ENCODE data around the gene DCXR. TPM values are rescaled to one million over a fixed set of nuclear protein-coding genes. Genes with fewer than 3 reads are reported as not detected.

The DCXR gene
- total and polyA plus RNA-seq, 2 of the 13 experiments (the other 11 are each of a cell fraction or from before 2014, with no cell fraction given) = 287 to 311 TPM

DNA sequence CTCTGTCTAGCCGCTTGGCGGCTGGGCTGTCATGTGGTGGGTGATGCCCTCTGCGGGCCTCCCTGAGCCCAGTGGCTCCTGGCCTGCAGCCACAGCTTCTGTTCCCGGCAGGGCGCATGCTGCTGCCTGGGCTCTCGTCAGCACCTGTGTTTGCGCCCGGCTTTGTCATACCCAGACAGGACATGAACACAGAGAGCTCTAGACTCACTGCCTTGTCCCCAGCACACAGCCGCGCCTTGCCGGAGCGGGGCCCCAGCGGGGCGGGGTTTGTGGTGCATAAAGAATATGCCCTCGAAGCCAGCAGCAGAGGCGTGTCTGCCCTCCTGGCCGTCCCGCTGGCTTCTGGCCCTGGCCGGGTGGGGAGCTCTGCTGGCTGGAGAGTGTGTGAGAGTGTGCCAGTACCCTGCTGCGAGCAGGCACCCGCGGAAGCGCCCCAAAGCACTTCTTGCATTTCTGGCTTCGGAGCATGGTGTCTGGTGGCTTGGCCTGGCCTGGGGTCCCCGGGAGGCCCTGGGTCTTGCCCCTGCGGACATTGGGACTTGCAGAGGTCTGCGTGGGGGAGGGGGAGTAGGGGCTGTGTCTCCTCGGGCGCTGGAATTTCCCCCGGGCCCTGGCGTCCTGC lies 45.7 kb downstream of the DCXR start (continued):
- TF ChIP-seq, protein P1, sequence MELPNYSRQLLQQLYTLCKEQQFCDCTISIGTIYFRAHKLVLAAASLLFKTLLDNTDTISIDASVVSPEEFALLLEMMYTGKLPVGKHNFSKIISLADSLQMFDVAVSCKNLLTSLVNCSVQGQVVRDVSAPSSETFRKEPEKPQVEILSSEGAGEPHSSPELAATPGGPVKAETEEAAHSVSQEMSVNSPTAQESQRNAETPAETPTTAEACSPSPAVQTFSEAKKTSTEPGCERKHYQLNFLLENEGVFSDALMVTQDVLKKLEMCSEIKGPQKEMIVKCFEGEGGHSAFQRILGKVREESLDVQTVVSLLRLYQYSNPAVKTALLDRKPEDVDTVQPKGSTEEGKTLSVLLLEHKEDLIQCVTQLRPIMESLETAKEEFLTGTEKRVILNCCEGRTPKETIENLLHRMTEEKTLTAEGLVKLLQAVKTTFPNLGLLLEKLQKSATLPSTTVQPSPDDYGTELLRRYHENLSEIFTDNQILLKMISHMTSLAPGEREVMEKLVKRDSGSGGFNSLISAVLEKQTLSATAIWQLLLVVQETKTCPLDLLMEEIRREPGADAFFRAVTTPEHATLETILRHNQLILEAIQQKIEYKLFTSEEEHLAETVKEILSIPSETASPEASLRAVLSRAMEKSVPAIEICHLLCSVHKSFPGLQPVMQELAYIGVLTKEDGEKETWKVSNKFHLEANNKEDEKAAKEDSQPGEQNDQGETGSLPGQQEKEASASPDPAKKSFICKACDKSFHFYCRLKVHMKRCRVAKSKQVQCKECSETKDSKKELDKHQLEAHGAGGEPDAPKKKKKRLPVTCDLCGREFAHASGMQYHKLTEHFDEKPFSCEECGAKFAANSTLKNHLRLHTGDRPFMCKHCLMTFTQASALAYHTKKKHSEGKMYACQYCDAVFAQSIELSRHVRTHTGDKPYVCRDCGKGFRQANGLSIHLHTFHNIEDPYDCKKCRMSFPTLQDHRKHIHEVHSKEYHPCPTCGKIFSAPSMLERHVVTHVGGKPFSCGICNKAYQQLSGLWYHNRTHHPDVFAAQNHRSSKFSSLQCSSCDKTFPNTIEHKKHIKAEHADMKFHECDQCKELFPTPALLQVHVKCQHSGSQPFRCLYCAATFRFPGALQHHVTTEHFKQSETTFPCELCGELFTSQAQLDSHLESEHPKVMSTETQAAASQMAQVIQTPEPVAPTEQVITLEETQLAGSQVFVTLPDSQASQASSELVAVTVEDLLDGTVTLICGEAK (IDR thresholded peaks at IDR 0.05) = no peak
- TF ChIP-seq, protein P1 (CRISPR knock-in tag; IDR thresholded peaks at IDR 0.05) = peak; percentile 93
- TF ChIP-seq HOXA9 (CRISPR knock-in tag; IDR thresholded peaks at IDR 0.05; ENCODE audit: borderline replicate concordance) = peak; percentile 84; the same call in 1 of the 2 replicates
- peak; percentile 69; the same call in 1 of the 2 replicates for TF ChIP-seq KMT2A (CRISPR knock-in tag; IDR thresholded peaks at IDR 0.05)
- TF ChIP-seq ZNF326 (CRISPR knock-in tag; IDR thresholded peaks at IDR 0.05; ENCODE audit: borderline replicate concordance) = peak; percentile 30; the same call in 1 of the 2 replicates
- TF ChIP-seq KDM5B (CRISPR knock-in tag; IDR thresholded peaks at IDR 0.05; ENCODE audit: borderline replicate concordance) = peak; percentile 85; the same call in 1 of the 2 replicates
- TF ChIP-seq ZNF780A (CRISPR knock-in tag; IDR thresholded peaks at IDR 0.05) = no peak; the same call in none of the 2 replicates
- TF ChIP-seq ZNF350 (CRISPR knock-in tag; IDR thresholded peaks at IDR 0.05; ENCODE audit: borderline replicate concordance, low read depth) = peak; percentile 76
- no peak for TF ChIP-seq NFE2L1 (CRISPR knock-in tag; IDR thresholded peaks at IDR 0.05; ENCODE audit: borderline replicate concordance)
- peak; percentile 78 for TF ChIP-seq SOX13 (IDR thresholded peaks at IDR 0.05)
- peak in 1 of 2 experiments; percentile 78; a peak in 2 of 4 replicates for TF ChIP-seq SOX13 (CRISPR knock-in tag; conservative IDR thresholded peaks at IDR 0.05 in 1 of 2, IDR thresholded peaks at IDR 0.05 in 1 of 2)
- peak; percentile 84 for TF ChIP-seq SP5 (CRISPR knock-in tag; IDR thresholded peaks at IDR 0.05; ENCODE audit: borderline replicate concordance, low read depth)
- TF ChIP-seq, protein P2, sequence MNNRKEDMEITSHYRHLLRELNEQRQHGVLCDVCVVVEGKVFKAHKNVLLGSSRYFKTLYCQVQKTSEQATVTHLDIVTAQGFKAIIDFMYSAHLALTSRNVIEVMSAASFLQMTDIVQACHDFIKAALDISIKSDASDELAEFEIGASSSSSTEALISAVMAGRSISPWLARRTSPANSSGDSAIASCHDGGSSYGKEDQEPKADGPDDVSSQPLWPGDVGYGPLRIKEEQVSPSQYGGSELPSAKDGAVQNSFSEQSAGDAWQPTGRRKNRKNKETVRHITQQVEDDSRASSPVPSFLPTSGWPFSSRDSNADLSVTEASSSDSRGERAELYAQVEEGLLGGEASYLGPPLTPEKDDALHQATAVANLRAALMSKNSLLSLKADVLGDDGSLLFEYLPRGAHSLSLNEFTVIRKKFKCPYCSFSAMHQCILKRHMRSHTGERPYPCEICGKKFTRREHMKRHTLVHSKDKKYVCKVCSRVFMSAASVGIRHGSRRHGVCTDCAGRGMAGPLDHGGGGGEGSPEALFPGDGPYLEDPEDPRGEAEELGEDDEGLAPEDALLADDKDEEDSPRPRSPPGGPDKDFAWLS (CRISPR knock-in tag; IDR thresholded peaks at IDR 0.05; ENCODE audit: borderline replicate concordance) = no peak; the same call in 1 of the 2 replicates
- TF ChIP-seq NFIB (CRISPR knock-in tag; IDR thresholded peaks at IDR 0.05; ENCODE audit: borderline replicate concordance) = no peak
- TF ChIP-seq ZNF329 (CRISPR knock-in tag; IDR thresholded peaks at IDR 0.05; ENCODE audit: low read depth) = no peak; the same call in 1 of the 2 replicates
- TF ChIP-seq, protein P3, sequence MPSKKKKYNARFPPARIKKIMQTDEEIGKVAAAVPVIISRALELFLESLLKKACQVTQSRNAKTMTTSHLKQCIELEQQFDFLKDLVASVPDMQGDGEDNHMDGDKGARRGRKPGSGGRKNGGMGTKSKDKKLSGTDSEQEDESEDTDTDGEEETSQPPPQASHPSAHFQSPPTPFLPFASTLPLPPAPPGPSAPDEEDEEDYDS (CRISPR knock-in tag; IDR thresholded peaks at IDR 0.05) = peak; percentile 97
- 0 out of 2 replicates have a peak, but pooled peaks have one; percentile 61 for TF ChIP-seq ZMYM2 (CRISPR knock-in tag; IDR thresholded peaks at IDR 0.05)
- TF ChIP-seq PHF20 (CRISPR knock-in tag; IDR thresholded peaks at IDR 0.05) = peak; percentile 13; the same call in 1 of the 2 replicates
- TF ChIP-seq CC2D1A (CRISPR knock-in tag; IDR thresholded peaks at IDR 0.05) = no peak
